Hepatic stellate cell (primary cell): ENCODE data around the gene SDR42E1.

ENCODE experiments used
- DNase-seq: peaks from one replicate; pipeline ENCODE4 v3.0.0; 2011; ENCODE audit warnings: low spot score

The SDR42E1 gene

GRCh38 chr16:82011199-82011641 is at the start of gene SDR42E1:
Gene SDR42E1, minus strand, starts transcription at chr16:82011470. Its CDS starts 10,612 bp downstream, at chr16:82000858.
- DNase-seq: no peak

- no peak for DNase-seq
Observed at GRCh38 chr16:82059983-82060421, 48.7 kb upstream of the SDR42E1 start.

DNA sequence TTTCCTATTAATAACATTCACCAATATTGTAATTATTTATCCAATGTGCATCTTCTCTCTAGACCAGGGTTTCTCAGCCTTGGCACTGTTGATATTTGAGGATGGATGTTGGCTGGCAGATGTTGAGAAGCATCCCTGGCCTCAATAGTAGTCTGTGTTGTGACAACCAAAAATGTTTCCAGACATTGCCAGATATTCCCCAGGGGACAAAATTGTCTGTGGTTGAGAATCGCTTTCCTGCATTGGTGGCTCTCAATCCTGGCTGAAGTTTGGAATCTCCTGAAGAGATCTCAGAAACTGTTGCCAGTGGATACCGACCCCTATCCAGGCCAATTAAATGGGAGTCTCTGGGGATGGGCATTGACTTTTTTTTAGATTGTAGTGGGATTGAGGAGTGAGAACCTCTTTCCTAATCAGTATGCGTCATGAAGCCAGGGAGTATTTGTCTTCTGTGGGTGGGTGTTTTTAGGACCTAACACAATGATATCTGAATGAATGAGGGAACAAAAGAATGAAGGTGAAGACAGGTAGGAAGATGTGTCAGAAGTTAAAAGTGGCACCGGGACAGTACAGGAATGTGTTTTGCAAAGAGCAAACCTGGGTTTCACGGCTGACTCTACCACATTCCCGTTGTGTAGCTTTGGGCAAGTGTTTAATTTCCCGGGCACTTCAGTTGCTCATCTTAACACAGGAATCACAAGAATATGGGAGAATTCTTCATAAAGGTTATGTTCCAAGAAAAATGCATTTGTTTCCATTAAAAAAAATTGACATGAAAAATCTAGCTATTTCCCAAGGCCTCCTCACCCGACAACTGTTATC is 48.1 kb upstream of the SDR42E1 start:
- DNase-seq: no peak

- DNase-seq: no peak
Observed at GRCh38 chr16:82056550-82056896, 45.3 kb upstream of the SDR42E1 start.

- no peak for DNase-seq
Observed at GRCh38 chr16:82055728-82056549, 44.7 kb upstream of the SDR42E1 start.

DNA sequence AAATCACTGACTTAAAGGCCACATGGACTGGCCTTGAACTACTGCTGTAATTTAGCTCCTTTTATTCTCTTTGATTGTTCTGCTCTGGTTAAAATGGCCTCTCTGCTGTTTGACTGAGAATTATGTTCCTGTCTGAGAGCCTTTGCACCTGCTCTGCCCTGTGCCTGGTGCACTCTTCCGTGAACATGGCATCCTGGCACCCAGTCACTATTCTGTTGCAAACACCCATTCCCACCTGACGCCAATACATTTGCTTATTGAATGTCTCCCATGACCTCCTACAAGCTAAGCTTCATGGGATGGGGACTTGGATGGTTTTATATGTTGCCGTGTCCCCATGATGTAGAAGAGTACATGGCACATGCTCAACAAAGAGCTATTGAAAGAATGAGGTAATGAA is 43.8 kb upstream of the SDR42E1 start:
- no peak for DNase-seq

GRCh38 chr16:82051656-82052055 is 40.4 kb upstream of the SDR42E1 start:
- no peak for DNase-seq

DNA sequence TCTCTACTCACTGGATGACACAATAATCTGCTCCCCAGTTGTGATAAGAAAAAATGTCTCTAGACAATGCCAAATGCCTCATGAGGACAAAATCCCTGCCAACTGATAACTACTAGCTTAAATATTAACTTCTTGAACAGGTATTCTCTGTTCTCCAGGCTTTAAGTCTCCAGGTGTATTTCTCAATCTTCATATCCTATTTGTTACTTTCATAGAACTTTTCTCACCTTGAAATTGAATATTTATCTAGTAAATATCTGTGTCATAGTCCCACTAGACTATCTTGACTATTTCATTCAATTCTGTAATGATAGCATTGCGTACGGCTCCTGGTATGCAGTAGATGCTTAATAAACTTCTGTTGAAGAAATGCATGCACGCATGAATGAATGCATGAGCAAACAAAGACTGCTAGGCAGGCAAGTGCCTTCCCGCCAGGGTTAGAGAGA is 39.7 kb upstream of the SDR42E1 start:
- no peak for DNase-seq

GRCh38 chr16:82050506-82050905 is 39.2 kb upstream of the SDR42E1 start:
- DNase-seq: no peak

DNA sequence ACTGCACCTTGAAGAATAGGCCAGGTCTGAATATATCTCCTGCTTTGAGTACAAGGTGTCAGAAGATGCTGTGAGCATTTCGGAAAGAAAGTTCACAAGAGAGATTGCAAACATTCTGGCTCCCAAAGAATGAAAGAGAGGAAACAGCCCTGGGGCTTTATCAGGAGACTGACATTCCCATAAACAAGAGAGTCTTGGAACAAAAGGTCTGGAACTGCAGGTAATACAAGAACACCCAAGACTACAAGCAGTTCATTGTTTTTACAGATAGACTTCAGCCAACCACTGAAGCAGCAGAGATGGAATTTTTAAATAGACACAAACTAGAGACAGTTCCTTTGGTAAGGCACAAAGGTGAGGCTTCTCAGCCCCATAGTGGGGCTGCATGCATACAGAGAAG is 38.2 kb upstream of the SDR42E1 start:
- no peak for DNase-seq

GRCh38 chr16:82047787-82048186 is 36.5 kb upstream of the SDR42E1 start:
- DNase-seq: no peak

GRCh38 chr16:82047374-82047773 is 36.1 kb upstream of the SDR42E1 start:
- no peak for DNase-seq

DNA sequence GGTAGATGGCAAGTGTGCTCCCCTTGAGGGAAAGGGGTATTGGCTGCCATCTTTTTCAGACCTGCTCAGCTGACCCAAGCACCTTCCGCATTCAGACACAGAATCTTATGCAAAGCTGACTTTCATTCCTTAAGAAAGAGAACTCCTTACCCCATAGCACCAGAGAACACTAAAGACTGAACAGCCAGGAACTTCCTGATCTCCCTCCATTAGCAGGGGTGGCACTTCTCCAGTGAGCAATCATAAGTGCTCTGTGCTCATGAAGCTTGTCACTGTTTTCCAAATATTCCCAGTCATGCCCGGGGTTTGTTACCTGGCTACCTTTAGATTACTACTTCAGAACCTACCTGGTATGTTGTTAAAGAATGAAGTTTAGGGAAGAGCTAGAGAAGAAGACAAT is 35.7 kb upstream of the SDR42E1 start:
- DNase-seq: no peak

DNA sequence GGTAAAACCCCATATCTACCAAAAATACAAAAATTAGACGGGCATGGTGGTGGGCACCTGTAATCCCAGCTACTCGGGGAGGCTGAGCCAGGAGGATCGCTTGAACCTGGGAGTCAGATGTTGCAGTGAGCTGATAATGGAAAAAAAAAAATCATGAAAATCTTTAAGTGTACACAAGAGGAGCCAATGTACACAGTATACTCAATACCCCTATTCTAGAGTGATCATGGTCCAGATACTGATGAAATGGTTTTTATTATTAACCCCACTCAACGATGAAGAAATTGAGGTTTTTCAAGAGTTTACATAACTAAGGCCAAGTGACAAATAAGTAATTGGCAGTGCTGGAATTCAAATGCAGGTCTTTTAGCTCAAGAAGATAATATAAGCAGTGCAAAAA is 35.3 kb upstream of the SDR42E1 start:
- no peak for DNase-seq

GRCh38 chr16:82045465-82045864 is 34.2 kb upstream of the SDR42E1 start:
- DNase-seq: no peak

DNA sequence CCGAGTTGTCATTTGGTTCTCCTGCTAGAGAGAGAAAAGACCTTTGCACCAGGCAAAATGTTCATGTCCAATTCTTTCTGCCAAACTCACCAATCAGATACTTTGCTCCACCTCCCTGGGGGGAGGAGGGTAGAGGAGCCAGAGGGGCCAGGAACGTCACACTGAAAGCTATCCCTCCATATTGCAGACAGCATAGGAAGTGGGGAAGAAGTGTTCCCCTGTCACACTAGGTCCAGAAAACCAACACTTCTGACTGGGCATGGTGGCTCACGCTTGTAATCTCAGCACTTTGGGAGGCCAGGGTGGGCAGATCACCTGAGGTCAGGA is 33.3 kb upstream of the SDR42E1 start:
- no peak for DNase-seq

DNA sequence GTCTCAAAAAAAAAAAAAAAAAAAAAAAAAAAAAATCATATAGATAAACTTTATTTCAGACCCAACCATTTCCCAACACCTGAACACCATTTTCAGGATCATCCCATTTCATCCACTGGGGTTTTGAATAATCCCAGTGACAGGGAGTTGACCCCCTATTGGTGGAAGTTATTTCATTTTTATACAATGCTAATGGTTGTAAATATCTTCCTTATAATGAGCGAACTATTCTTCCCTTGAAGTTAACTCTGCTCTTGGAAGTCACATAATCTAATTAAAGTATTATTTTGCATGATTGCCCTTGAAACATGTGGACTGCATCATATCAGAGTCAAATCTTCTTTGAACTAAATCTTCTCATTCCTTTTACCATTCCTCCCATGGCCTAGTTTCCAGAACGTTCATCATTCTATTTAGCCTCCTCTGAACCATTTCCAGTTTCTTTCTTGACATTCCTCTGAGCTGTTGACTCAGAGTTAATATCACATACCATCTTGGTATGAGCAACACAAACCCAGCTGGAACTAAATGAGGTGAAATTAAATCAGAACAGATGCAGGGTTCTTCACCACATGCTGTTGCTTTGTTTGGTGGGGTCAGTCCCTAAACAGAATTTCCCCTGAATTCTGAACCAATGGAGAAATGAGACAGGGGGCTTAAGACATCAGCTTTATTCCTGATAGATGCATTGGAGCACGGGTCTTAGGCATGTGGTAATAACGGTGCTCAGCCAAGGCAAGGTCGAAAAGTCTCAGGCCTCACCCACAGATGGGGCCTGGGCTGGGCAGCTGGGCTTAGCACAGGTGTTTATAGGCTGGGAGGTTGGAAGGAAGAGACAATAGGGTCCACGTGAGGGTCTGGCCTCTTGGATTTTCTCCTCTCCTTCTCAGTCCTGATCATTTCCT is 32.7 kb upstream of the SDR42E1 start:
- peak; percentile 50 for DNase-seq

- no peak for DNase-seq
Observed at GRCh38 chr16:82042846-82043245, 31.6 kb upstream of the SDR42E1 start.

DNA sequence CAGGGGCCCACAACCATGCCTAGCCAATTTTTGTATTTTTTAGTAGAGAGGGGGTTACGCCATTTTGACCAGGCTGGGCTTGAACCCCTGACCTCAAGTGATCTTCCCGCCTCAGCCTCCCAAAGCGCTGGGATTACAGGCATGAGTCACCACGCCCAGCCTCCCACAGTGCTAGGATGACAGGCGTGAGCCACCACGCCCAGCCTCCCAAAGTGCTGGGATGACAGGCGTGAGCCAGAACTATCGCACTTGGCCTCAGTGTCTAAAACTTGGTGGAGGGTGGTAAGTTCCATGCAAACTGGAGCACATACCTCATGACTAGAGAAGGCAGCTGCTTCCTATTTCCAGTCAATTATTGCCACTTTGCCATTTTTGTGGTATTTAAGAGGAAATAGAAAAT is 30.9 kb upstream of the SDR42E1 start:
- no peak for DNase-seq

DNA sequence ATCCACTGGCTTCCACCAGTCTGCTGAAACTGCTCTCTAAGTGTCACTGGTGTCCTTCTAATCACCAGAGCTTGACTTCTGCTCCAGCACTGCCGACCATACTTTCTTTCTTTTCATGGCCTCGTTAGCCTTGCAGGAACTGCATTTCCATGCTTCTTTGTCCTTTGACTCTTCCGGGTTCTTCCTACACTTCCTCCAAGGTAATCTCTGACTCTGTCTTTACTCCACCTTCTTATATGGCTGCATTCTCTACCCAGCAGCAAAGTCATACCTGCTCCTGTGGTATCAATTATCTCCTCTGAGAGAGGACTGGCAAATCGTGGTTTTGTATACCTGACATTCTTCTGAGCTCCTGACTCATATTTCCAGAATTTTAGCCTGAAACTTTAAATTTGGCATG is 30.3 kb upstream of the SDR42E1 start:
- no peak for DNase-seq

GRCh38 chr16:82040296-82040695 is 29.0 kb upstream of the SDR42E1 start:
- no peak for DNase-seq

DNA sequence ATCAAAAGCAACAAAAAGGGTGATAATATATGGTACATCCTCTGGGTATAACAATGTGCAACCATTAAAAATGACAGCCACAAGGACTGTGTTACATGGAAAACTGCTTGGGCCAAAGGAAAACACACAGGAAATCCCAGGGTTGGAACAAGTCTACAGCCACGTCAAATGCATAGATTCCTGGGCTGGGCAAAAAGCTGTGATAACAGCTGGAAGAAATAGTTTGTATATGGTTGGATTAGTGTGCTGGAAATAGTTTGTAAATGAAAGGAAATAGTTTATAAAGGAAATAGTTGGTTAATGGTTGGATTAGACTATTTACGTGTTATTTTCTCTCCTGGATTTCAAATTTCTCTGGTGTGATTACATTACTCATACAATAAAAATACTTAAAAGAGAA is 26.4 kb upstream of the SDR42E1 start:
- DNase-seq: no peak
